ENCODE data around the gene BCLAF3.

DNA sequence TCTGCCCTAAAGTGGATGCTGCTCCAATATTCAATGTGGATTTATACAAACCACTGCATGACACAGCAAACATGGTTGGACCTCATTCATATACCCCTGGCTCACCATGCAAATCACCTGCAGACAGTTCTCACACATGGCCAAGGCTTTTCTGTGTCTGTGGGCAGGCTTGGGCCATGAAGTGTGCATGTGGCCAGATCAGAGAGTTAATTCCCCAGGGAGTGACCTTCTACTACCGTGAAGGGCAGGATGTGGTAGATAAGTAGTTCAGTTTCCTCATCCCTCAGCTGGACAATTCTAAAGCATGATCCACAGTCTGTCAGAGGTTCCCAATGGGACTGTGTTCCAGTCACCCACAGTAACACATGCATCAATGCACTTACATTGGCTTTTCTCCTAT is 24.6 kb upstream of the BCLAF3 start:
- TF ChIP-seq, protein P1, sequence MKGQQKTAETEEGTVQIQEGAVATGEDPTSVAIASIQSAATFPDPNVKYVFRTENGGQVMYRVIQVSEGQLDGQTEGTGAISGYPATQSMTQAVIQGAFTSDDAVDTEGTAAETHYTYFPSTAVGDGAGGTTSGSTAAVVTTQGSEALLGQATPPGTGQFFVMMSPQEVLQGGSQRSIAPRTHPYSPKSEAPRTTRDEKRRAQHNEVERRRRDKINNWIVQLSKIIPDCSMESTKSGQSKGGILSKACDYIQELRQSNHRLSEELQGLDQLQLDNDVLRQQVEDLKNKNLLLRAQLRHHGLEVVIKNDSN (IDR thresholded peaks at IDR 0.05), result no peak
- TF ChIP-seq, protein P2, sequence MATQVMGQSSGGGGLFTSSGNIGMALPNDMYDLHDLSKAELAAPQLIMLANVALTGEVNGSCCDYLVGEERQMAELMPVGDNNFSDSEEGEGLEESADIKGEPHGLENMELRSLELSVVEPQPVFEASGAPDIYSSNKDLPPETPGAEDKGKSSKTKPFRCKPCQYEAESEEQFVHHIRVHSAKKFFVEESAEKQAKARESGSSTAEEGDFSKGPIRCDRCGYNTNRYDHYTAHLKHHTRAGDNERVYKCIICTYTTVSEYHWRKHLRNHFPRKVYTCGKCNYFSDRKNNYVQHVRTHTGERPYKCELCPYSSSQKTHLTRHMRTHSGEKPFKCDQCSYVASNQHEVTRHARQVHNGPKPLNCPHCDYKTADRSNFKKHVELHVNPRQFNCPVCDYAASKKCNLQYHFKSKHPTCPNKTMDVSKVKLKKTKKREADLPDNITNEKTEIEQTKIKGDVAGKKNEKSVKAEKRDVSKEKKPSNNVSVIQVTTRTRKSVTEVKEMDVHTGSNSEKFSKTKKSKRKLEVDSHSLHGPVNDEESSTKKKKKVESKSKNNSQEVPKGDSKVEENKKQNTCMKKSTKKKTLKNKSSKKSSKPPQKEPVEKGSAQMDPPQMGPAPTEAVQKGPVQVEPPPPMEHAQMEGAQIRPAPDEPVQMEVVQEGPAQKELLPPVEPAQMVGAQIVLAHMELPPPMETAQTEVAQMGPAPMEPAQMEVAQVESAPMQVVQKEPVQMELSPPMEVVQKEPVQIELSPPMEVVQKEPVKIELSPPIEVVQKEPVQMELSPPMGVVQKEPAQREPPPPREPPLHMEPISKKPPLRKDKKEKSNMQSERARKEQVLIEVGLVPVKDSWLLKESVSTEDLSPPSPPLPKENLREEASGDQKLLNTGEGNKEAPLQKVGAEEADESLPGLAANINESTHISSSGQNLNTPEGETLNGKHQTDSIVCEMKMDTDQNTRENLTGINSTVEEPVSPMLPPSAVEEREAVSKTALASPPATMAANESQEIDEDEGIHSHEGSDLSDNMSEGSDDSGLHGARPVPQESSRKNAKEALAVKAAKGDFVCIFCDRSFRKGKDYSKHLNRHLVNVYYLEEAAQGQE (IDR thresholded peaks at IDR 0.05; ENCODE audit: low read depth), result no peak
